Epithelial cell of esophagus (primary cell): ENCODE measurements around the gene UBE2G2.

Source experiments
- DNase-seq: peaks from one replicate; pipeline ENCODE4 v3.0.0; 2010; ENCODE audit warnings: low read depth
- H3K4me3 ChIP-seq: 2 replicates; pipeline ENCODE4 v1.5.1; 2011; ENCODE audit warnings: mild to moderate bottlenecking, low read length, control low read depth
- CTCF ChIP-seq: IDR thresholded peaks from 2 replicates; pipeline ENCODE4 v1.5.1; 2011; ENCODE audit warnings: low read depth, mild to moderate bottlenecking, low read length, control low read depth, inconsistent platforms; ENCODE audit not compliant: insufficient read depth; ENCODE audit errors: missing control alignments

UBE2G2 gene

GRCh38 chr21:44814498-44815023 is 12.9 kb upstream of the UBE2G2 start:
- no peak for DNase-seq
- no peak for TF ChIP-seq CTCF
- H3K4me3 ChIP-seq: no peak overlapping the region

GRCh38 chr21:44813727-44814126 is 12.1 kb upstream of the UBE2G2 start:
- no peak for TF ChIP-seq CTCF
- no peak for DNase-seq
- H3K4me3 ChIP-seq: no peak overlapping the region

GRCh38 chr21:44813149-44813548 is 11.5 kb upstream of the UBE2G2 start:
- TF ChIP-seq CTCF: no peak
- DNase-seq: no peak

GRCh38 chr21:44812640-44813039 is 11.0 kb upstream of the UBE2G2 start:
- no peak for DNase-seq
- H3K4me3 ChIP-seq: no peak overlapping the region
- no peak for TF ChIP-seq CTCF

More at GRCh38 chr21:44813149-44813548, 11.5 kb upstream of the UBE2G2 start:
- H3K4me3 ChIP-seq: no peak overlapping the region

GRCh38 chr21:44810779-44811178 is 9.2 kb upstream of the UBE2G2 start:
- no peak for DNase-seq
- no peak for TF ChIP-seq CTCF
- H3K4me3 ChIP-seq: no peak overlapping the region

GRCh38 chr21:44805859-44806258 is 4.2 kb upstream of the UBE2G2 start:
- H3K4me3 ChIP-seq: no peak overlapping the region
- no peak for DNase-seq
- TF ChIP-seq CTCF: no peak

- no peak for DNase-seq
- no peak for TF ChIP-seq CTCF
- no peak overlapping the region for H3K4me3 ChIP-seq
Observed at GRCh38 chr21:44805226-44805625, 3.6 kb upstream of the UBE2G2 start.
